Breast epithelium (tissue), 3 donors: ENCODE data around the gene ATP2C1.

Experiments used
- POLR2A ChIP-seq: fragments of 450-650 bp; IDR thresholded peaks from one replicate; pipeline ENCODE4 v1.6.1; 2016; ENCODE audit warnings: antibody characterized with exemption, mild to moderate bottlenecking, moderate library complexity
- POLR2AphosphoS5 ChIP-seq, 3 donors: sonication (generic); formaldehyde crosslinking; IDR thresholded peaks; one replicate each; pipeline ENCODE4 v1.6.1; 2017; ENCODE audit warnings: antibody characterized with exemption in 3 of 3
- TF ChIP-seq, protein P1 (sequence below), 3 donors: fragments of 450-650 bp; IDR thresholded peaks; one replicate each; pipeline ENCODE4 v1.5.1; 2016 to 2017; ENCODE audit warnings: antibody characterized with exemption in 3 of 3, mild to moderate bottlenecking in 3 of 3, moderate library complexity in 3 of 3

- TF ChIP-seq, protein P1, sequence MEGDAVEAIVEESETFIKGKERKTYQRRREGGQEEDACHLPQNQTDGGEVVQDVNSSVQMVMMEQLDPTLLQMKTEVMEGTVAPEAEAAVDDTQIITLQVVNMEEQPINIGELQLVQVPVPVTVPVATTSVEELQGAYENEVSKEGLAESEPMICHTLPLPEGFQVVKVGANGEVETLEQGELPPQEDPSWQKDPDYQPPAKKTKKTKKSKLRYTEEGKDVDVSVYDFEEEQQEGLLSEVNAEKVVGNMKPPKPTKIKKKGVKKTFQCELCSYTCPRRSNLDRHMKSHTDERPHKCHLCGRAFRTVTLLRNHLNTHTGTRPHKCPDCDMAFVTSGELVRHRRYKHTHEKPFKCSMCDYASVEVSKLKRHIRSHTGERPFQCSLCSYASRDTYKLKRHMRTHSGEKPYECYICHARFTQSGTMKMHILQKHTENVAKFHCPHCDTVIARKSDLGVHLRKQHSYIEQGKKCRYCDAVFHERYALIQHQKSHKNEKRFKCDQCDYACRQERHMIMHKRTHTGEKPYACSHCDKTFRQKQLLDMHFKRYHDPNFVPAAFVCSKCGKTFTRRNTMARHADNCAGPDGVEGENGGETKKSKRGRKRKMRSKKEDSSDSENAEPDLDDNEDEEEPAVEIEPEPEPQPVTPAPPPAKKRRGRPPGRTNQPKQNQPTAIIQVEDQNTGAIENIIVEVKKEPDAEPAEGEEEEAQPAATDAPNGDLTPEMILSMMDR (IDR thresholded peaks at IDR 0.05) = no peak
- TF ChIP-seq POLR2A (no peak), POLR2AphosphoS5 (IDR thresholded peaks at IDR 0.05) (no peak)
Observed at GRCh38 chr3:130946882-130947281, 53.0 kb downstream of the ATP2C1 start.
